Keratinocyte (primary cell): ENCODE results near the gene CAND2. TPM values are rescaled to one million over a fixed set of nuclear protein-coding genes. Genes with fewer than 3 reads are reported as not detected.
A peak's percentile ranks its signal among the peaks of the same experiment; 100 is the strongest.

Experiments
- DNase-seq: peaks from one replicate; pipeline ENCODE4 v3.0.0-alpha.2; 2011; ENCODE audit warnings: low read depth, missing footprints, low spot score
- FAIRE-seq: peaks from 2 replicates; lab custom pipeline; 2011; peaks lifted over from hg19 to GRCh38; lab: Jason Lieb, UNC
- H2AFZ ChIP-seq: 2 replicates; pipeline ENCODE4 v1.6.0; 2012; ENCODE audit warnings: low read length, control low read depth, inconsistent platforms; ENCODE audit not compliant: control insufficient read depth
- H3K27ac ChIP-seq: 2 replicates; pipeline ENCODE4 v1.5.1; 2011; ENCODE audit warnings: low read length; ENCODE audit not compliant: control insufficient read depth, insufficient read depth
- H3K27me3 ChIP-seq: 3 replicates; pipeline ENCODE4 v1.6.0; 2011; ENCODE audit warnings: low read length; ENCODE audit not compliant: control insufficient read depth, insufficient read depth; ENCODE audit errors: extremely low read depth
- H3K36me3 ChIP-seq, 2 experiments: 2 replicates in 1 of 2; 3 replicates in 1 of 2; pipeline ENCODE4 v1.5.1; 2011; ENCODE audit warnings: low read length in 2 of 2, mild to moderate bottlenecking in 1 of 2; ENCODE audit not compliant: control insufficient read depth in 2 of 2, insufficient read depth in 2 of 2; ENCODE audit errors: extremely low read depth in 1 of 2
- H3K4me1 ChIP-seq: 3 replicates; pipeline ENCODE4 v1.5.1; 2011; ENCODE audit warnings: low read length; ENCODE audit not compliant: control insufficient read depth, insufficient read depth; ENCODE audit errors: extremely low read depth
- H3K4me2 ChIP-seq: 3 replicates; pipeline ENCODE4 v1.6.0; 2011; ENCODE audit warnings: low read depth, low read length; ENCODE audit not compliant: control insufficient read depth, insufficient read depth; ENCODE audit errors: extremely low read depth
- H3K4me3 ChIP-seq, 3 experiments: fragments of 200-600 bp in 1 of 3; sonication (generic) in 1 of 3; 2 replicates in 2 of 3; 3 replicates in 1 of 3; pipeline ENCODE4 v1.5.1; 2011 to 2016; ENCODE audit warnings: low read length in 3 of 3, mild to moderate bottlenecking in 3 of 3, control low read depth in 2 of 3, inconsistent platforms in 1 of 3, low read depth in 1 of 3, mixed read lengths in 1 of 3, mixed run types in 1 of 3, moderate library complexity in 1 of 3; ENCODE audit not compliant: control insufficient read depth in 2 of 3, insufficient read depth in 2 of 3; ENCODE audit errors: extremely low read depth in 1 of 3
- H3K79me2 ChIP-seq: 2 replicates; pipeline ENCODE4 v1.6.0; 2012; ENCODE audit warnings: low read length; ENCODE audit not compliant: control insufficient read depth, insufficient read depth
- H3K9ac ChIP-seq: 3 replicates; pipeline ENCODE4 v1.6.0; 2011; ENCODE audit warnings: low read length; ENCODE audit not compliant: control insufficient read depth, insufficient read depth; ENCODE audit errors: extremely low read depth
- H3K9me1 ChIP-seq: 3 replicates; pipeline ENCODE4 v1.6.0; 2011; ENCODE audit warnings: low read length; ENCODE audit not compliant: control insufficient read depth, insufficient read depth; ENCODE audit errors: extremely low read depth
- H3K9me3 ChIP-seq: 2 replicates; pipeline ENCODE4 v1.5.1; 2012; ENCODE audit warnings: low read depth, low read length; ENCODE audit not compliant: control insufficient read depth
- H4K20me1 ChIP-seq: 3 replicates; pipeline ENCODE4 v1.6.0; 2011; ENCODE audit warnings: low read length; ENCODE audit not compliant: control insufficient read depth, insufficient read depth; ENCODE audit errors: extremely low read depth
- EZH2 ChIP-seq: IDR thresholded peaks from one replicate; pipeline ENCODE4 v1.6.1; 2012; ENCODE audit warnings: inconsistent platforms, mild to moderate bottlenecking, low read length, moderate library complexity
- dilution Hi-C: fragments of 300-500 bp; cut with MboI; formaldehyde crosslinking; loops from one replicate; pipeline ENCODE4 v1.7.0; 2020; ENCODE audit warnings: low sequenced_read_pairs; ENCODE audit not compliant: extremely low pct_ligation_motif_present
- polyA plus RNA-seq, 5 experiments: library from polyadenylated mRNA; depleted of rRNA in 3 of 5; stranded (reverse) in 3 of 5; stranded (forward) in 1 of 5; unstranded in 1 of 5; fragments of >200 nt; gene quantifications; 1 replicate in 1 of 5; 2 replicates in 3 of 5; 3 replicates in 1 of 5; pipeline versions ENCODE4 v1.2.1 to v1.2.3, GENCODE V29; 2011 to 2012; ENCODE audit warnings: missing spikeins in 2 of 5, low read depth in 1 of 5, low replicate concordance in 1 of 5
- TF ChIP-seq, protein P1 (sequence below), 3 experiments: IDR thresholded peaks in 1 of 3; conservative IDR thresholded peaks in 1 of 3; optimal IDR thresholded peaks in 1 of 3; 2 replicates in 2 of 3; 3 replicates in 1 of 3; pipeline versions ENCODE3 to v1.5.1; 2011; ENCODE audit warnings: low read length in 3 of 3, mild to moderate bottlenecking in 3 of 3, moderate library complexity in 2 of 3, control low read depth in 1 of 3, inconsistent platforms in 1 of 3; ENCODE audit not compliant: insufficient read depth in 2 of 3; ENCODE audit errors: extremely low read depth in 1 of 3

CAND2 gene
- polyA plus RNA-seq, 1 donor (not counting 4 experiments of a cell fraction or from before 2014, with no cell fraction given) = 0.05 TPM

DNA sequence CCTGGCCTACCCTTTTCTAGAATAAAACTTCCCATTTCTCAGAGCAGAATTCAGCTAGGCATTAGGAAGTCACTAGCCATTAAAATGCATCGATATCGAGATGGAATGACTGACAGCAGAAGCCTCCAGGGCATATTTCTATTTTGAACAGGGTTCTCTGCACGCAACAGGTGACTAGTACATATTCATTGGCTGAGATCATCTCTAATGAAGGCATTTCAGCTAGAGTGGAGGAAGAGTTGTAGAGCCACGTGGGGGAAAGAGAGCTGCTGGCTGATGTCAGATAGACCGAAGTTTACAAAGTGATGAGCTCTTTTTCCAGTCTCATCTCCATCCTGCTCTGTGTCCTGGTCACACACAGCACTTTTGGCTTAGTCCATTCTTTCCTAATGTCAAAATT, 44.9 kb upstream of the CAND2 start:
- peaks cover 27 to 62% of the 10 kb centered on the region in 2 experiments for H3K36me3 ChIP-seq
- H3K4me1 ChIP-seq = peaks cover 62% of the 10 kb centered on the region
- no peak overlapping the region for H3K4me2 ChIP-seq

GRCh38 chr3:12752102-12752501, 44.4 kb upstream of the CAND2 start:
- H3K27me3 ChIP-seq = no peaks in the 10 kb centered on the region
- H3K4me3 ChIP-seq = no peak overlapping the region
- dilution Hi-C loops = no loop called here
- H3K9me1 ChIP-seq = peaks cover 20% of the 10 kb centered on the region
- peaks cover 43% of the 10 kb centered on the region for H4K20me1 ChIP-seq
- H3K79me2 ChIP-seq = peaks cover 73% of the 10 kb centered on the region
- peak; percentile 20 for FAIRE-seq
- H3K4me1 ChIP-seq = peaks cover 66% of the 10 kb centered on the region
- no peak overlapping the region for H3K9ac ChIP-seq
- TF ChIP-seq, protein P1, sequence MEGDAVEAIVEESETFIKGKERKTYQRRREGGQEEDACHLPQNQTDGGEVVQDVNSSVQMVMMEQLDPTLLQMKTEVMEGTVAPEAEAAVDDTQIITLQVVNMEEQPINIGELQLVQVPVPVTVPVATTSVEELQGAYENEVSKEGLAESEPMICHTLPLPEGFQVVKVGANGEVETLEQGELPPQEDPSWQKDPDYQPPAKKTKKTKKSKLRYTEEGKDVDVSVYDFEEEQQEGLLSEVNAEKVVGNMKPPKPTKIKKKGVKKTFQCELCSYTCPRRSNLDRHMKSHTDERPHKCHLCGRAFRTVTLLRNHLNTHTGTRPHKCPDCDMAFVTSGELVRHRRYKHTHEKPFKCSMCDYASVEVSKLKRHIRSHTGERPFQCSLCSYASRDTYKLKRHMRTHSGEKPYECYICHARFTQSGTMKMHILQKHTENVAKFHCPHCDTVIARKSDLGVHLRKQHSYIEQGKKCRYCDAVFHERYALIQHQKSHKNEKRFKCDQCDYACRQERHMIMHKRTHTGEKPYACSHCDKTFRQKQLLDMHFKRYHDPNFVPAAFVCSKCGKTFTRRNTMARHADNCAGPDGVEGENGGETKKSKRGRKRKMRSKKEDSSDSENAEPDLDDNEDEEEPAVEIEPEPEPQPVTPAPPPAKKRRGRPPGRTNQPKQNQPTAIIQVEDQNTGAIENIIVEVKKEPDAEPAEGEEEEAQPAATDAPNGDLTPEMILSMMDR (optimal IDR thresholded peaks at IDR 0.05 in 1 of 3, IDR thresholded peaks at IDR 0.05 in 1 of 3, conservative IDR thresholded peaks at IDR 0.05 in 1 of 3; ENCODE audit: extremely low read depth in 1 of 3, insufficient read depth in 2 of 3, low read length in 3 of 3) = no peak
- TF ChIP-seq EZH2 = no peak
- DNase-seq = no peak
- no peaks in the 10 kb centered on the region for H3K9me3 ChIP-seq
- peaks cover 21 to 56% of the 10 kb centered on the region in 2 experiments for H3K36me3 ChIP-seq
- no peak overlapping the region for H2AFZ ChIP-seq
- H3K27ac ChIP-seq = peak overlapping the region; percentile 70
- no peak overlapping the region for H3K4me2 ChIP-seq

More for the DNA sequence above, 44.9 kb upstream of the CAND2 start:
- peaks cover 20% of the 10 kb centered on the region for H3K9me1 ChIP-seq
- peak overlapping the region; percentile 70 for H3K27ac ChIP-seq
- no peak overlapping the region for H2AFZ ChIP-seq
- H3K4me3 ChIP-seq = no peak overlapping the region
- DNase-seq = no peak
- no peak for TF ChIP-seq EZH2
- TF ChIP-seq, protein P1 (optimal IDR thresholded peaks at IDR 0.05 in 1 of 3, IDR thresholded peaks at IDR 0.05 in 1 of 3, conservative IDR thresholded peaks at IDR 0.05 in 1 of 3; ENCODE audit: extremely low read depth in 1 of 3, insufficient read depth in 2 of 3, low read length in 3 of 3) = no peak
- peaks cover 42% of the 10 kb centered on the region for H4K20me1 ChIP-seq
- no peaks in the 10 kb centered on the region for H3K9me3 ChIP-seq
- FAIRE-seq = peak; percentile 62
- H3K9ac ChIP-seq = no peak overlapping the region
- H3K79me2 ChIP-seq = peaks cover 68% of the 10 kb centered on the region
- dilution Hi-C loops = no loop called here
- H3K27me3 ChIP-seq = no peaks in the 10 kb centered on the region
